Astrocyte (in vitro differentiated cells and primary cell): ENCODE data around the gene C5AR1.

ENCODE experiments used
- EZH2 ChIP-seq: IDR thresholded peaks from 2 replicates; pipeline ENCODE4 v1.6.1; 2012; ENCODE audit warnings: mild to moderate bottlenecking, low read length, inconsistent platforms; ENCODE audit not compliant: insufficient read depth
- TF ChIP-seq, protein P1 (sequence below): IDR thresholded peaks from 2 replicates; pipeline ENCODE4 v1.5.1; 2011; ENCODE audit warnings: low read depth, mild to moderate bottlenecking, inconsistent platforms, low read length, moderate library complexity; ENCODE audit not compliant: insufficient read depth

DNA sequence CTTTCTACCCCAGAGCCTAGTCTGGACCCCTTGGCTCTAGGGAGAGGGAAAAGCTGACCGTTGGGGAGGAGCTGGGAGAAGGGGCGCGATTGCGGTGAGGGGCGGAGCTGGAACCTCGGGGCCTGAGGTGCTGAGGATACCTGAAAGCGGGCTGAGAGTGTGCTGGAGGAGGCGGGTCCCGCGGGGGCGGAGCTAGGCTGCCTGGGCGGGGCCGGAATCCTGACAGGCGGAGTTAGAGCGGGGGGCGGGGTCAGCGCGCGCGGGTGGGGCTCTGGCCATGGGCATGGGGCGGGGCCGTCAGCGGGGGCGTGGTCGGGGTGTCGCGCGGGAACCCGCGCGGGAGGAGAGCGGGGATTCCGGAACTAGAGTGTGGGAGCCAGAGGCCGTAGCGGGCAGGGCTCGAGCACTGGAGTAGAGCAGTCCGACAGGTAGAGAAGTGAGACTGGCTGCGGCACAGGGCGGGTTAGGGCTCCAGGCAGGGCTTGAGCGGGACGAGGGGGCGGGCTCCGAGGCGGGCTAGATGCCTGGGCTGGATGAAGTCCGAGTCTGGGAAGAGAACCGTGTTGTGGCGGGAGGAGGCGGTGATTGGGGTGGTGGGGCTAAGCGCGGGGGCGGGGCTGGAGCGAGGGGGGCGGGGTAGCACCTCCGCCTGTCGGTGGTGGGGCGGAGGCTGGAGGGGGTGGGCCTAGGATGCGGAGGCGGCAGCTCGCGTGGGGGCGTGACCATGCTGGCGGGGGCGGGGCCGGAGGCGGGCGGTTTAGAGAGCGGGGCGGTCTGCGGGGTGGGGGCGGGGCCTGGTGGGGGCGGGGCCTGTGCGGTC is 35.4 kb upstream of the C5AR1 start, which contains the start of gene INAFM1:
- TF ChIP-seq, protein P1, sequence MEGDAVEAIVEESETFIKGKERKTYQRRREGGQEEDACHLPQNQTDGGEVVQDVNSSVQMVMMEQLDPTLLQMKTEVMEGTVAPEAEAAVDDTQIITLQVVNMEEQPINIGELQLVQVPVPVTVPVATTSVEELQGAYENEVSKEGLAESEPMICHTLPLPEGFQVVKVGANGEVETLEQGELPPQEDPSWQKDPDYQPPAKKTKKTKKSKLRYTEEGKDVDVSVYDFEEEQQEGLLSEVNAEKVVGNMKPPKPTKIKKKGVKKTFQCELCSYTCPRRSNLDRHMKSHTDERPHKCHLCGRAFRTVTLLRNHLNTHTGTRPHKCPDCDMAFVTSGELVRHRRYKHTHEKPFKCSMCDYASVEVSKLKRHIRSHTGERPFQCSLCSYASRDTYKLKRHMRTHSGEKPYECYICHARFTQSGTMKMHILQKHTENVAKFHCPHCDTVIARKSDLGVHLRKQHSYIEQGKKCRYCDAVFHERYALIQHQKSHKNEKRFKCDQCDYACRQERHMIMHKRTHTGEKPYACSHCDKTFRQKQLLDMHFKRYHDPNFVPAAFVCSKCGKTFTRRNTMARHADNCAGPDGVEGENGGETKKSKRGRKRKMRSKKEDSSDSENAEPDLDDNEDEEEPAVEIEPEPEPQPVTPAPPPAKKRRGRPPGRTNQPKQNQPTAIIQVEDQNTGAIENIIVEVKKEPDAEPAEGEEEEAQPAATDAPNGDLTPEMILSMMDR = no peak
- TF ChIP-seq EZH2 = no peak
